CD4-positive, alpha-beta T cell (primary cell): ENCODE data around the gene TTC38. TPM values are rescaled to one million over a fixed set of nuclear protein-coding genes. Genes with fewer than 3 reads are reported as not detected.

Experiments
- ATAC-seq: fragments of 200-7000 bp; cut with Tn5 transposase; one replicate; pipeline ENCODE4 v1.10.0; 2022; ENCODE audit warnings: mild to moderate bottlenecking; ENCODE audit not compliant: poor library complexity
- CTCF ChIA-PET: fragments of 350-600 bp; sonication (Branson Sonifier 250); formaldehyde crosslinking; loops from one replicate; lab custom pipeline; 2021; ENCODE audit warnings: antibody characterized with exemption, inconsistent platforms; lab: Charles Lee
- POLR2A ChIA-PET: fragments of 350-600 bp; sonication (Branson Sonifier 250); formaldehyde crosslinking; loops from one replicate; lab custom pipeline; 2021; ENCODE audit warnings: antibody characterized with exemption, inconsistent platforms; lab: Charles Lee
- DNase-seq, 14 experiments: peaks; one replicate each; pipeline ENCODE4 v3.0.0-alpha.2; 2013 to 2020; ENCODE audit warnings: mixed read lengths in 2 of 14
- H3K27ac ChIP-seq, 2 donors: one replicate each; pipeline versions ENCODE4 v1.5.1 to v1.7.0; 2013; ENCODE audit warnings: low read length in 2 of 2, low read depth in 1 of 2, mild to moderate bottlenecking in 1 of 2
- H3K27me3 ChIP-seq, 2 experiments: 1 replicate in 1 of 2; 2 replicates in 1 of 2; pipeline versions ENCODE4 v1.6.1 to v1.7.0; 2013; ENCODE audit warnings: low read length in 2 of 2, control low read depth in 1 of 2, mild to moderate bottlenecking in 1 of 2, moderate library complexity in 1 of 2; ENCODE audit not compliant: insufficient read depth in 2 of 2, control insufficient read depth in 1 of 2
- H3K36me3 ChIP-seq: one replicate; pipeline ENCODE4 v1.6.1; 2013; ENCODE audit warnings: low read length, control low read depth; ENCODE audit not compliant: insufficient read depth
- H3K4me1 ChIP-seq: one replicate; pipeline ENCODE4 v1.6.1; 2013; ENCODE audit warnings: low read length, control low read depth; ENCODE audit not compliant: insufficient read depth
- H3K4me3 ChIP-seq: one replicate; pipeline ENCODE4 v1.5.1; 2013; ENCODE audit warnings: mild to moderate bottlenecking, low read length, moderate library complexity
- H3K9me3 ChIP-seq, 2 experiments: 1 replicate in 1 of 2; 2 replicates in 1 of 2; pipeline versions ENCODE4 v1.6.1 to v1.7.0; 2013; ENCODE audit warnings: low read length in 2 of 2, mild to moderate bottlenecking in 2 of 2, control low read depth in 1 of 2, moderate library complexity in 1 of 2; ENCODE audit not compliant: control insufficient read depth in 1 of 2, insufficient read depth in 1 of 2
- H3K27ac Mint-ChIP-seq: one replicate; pipeline ENCODE4 v1.8.0; 2020; ENCODE audit warnings: mixed read lengths
- H3K27me3 Mint-ChIP-seq: one replicate; pipeline ENCODE4 v1.8.0; 2021; ENCODE audit warnings: mixed read lengths
- H3K36me3 Mint-ChIP-seq: one replicate; pipeline ENCODE4 v1.8.0; 2021; ENCODE audit warnings: low read depth, mixed read lengths
- H3K4me1 Mint-ChIP-seq: one replicate; pipeline ENCODE4 v1.8.0; 2021; ENCODE audit warnings: low read depth, mixed read lengths
- H3K4me3 Mint-ChIP-seq: one replicate; pipeline ENCODE4 v1.8.0; 2020; ENCODE audit warnings: mild to moderate bottlenecking, mixed read lengths
- H3K9me3 Mint-ChIP-seq: one replicate; pipeline ENCODE4 v1.8.0; 2020; ENCODE audit warnings: mixed read lengths
- CTCF ChIP-seq: fragments of 200-600 bp; IDR thresholded peaks from one replicate; pipeline ENCODE4 v1.8.0; 2022; ENCODE audit warnings: antibody characterized with exemption, mild to moderate bottlenecking
- intact Hi-C, 2 experiments: fragments of 100-400 bp; cut with DNase I in 1 of 2; cut with micrococcal nuclease in 1 of 2; formaldehyde crosslinking; loops; one replicate each; pipeline versions ENCODE4 v1.15.1 to v1.9.0; 2023 to 2025; cut with DNase I, micrococcal nuclease
- total RNA-seq, 174 experiments: library from RNA in 2 of 174; stranded (reverse) in 2 of 174; gene quantifications; one replicate each; pipeline ENCODE4 v1.2.3 and lab custom pipeline; 2021 to 2026

TTC38 gene
- total RNA-seq, 2 experiments from 2014 or later = 1.8 to 2.7 TPM

GRCh38 chr22:46318576-46318975, 50.8 kb downstream of the TTC38 start:
- no peaks in the 10 kb centered on the region for H3K4me1 Mint-ChIP-seq
- ATAC-seq (no peak), DNase-seq (no peak)
- Histone ChIP-seq H3K4me1 (no peaks in the 10 kb centered on the region), H3K9me3 (no peaks in the 10 kb centered on the region), H3K36me3 (no peaks in the 10 kb centered on the region), H3K27ac (no peak overlapping the region), H3K27me3 (no peaks in the 10 kb centered on the region), H3K4me3 (no peak overlapping the region)
- no peak for TF ChIP-seq CTCF
- POLR2A ChIA-PET = no interaction called here
- CTCF ChIA-PET = no interaction called here
- intact Hi-C loops = no loop called here
- H3K27ac Mint-ChIP-seq = no peak overlapping the region
- H3K36me3 Mint-ChIP-seq = no peaks in the 10 kb centered on the region
- H3K4me3 Mint-ChIP-seq = no peak overlapping the region
- H3K9me3 Mint-ChIP-seq = no peaks in the 10 kb centered on the region
- no peaks in the 10 kb centered on the region for H3K27me3 Mint-ChIP-seq

- DNase-seq = no peak
- Histone ChIP-seq H3K27me3 (no peaks in the 10 kb centered on the region), H3K4me1 (no peaks in the 10 kb centered on the region), H3K9me3 (no peaks in the 10 kb centered on the region), H3K36me3 (no peaks in the 10 kb centered on the region), H3K27ac (no peak overlapping the region), H3K4me3 (no peak overlapping the region)
- intact Hi-C loops = no loop called here
- Mint-ChIP-seq H3K36me3 (no peaks in the 10 kb centered on the region), H3K4me3 (no peak overlapping the region), H3K27me3 (no peaks in the 10 kb centered on the region), H3K27ac (no peak overlapping the region), H3K4me1 (no peaks in the 10 kb centered on the region), H3K9me3 (no peaks in the 10 kb centered on the region)
- no peak for TF ChIP-seq CTCF
- ATAC-seq = no peak
- ChIA-PET CTCF (no interaction called here), POLR2A (no interaction called here)
These were observed 51.5 kb downstream of the TTC38 start for GRCh38 chr22:46319319-46319718.

GRCh38 chr22:46320166-46320710, 52.4 kb downstream of the TTC38 start:
- no peak overlapping the region for H3K27ac ChIP-seq
- no peaks in the 10 kb centered on the region for H3K27me3 Mint-ChIP-seq
- no peaks in the 10 kb centered on the region for H3K36me3 Mint-ChIP-seq
- H3K4me3 Mint-ChIP-seq = no peak overlapping the region
- H3K27me3 ChIP-seq = no peaks in the 10 kb centered on the region
- no peaks in the 10 kb centered on the region for H3K9me3 ChIP-seq
- no peak for DNase-seq
- H3K4me1 ChIP-seq = no peaks in the 10 kb centered on the region
- TF ChIP-seq CTCF = no peak
- POLR2A ChIA-PET = no interaction called here
- intact Hi-C loops = no loop called here
- no peaks in the 10 kb centered on the region for H3K4me1 Mint-ChIP-seq
- H3K9me3 Mint-ChIP-seq = no peaks in the 10 kb centered on the region
- no peak overlapping the region for H3K27ac Mint-ChIP-seq
- H3K36me3 ChIP-seq = no peaks in the 10 kb centered on the region
- H3K4me3 ChIP-seq = no peak overlapping the region
- CTCF ChIA-PET = no interaction called here
- no peak for ATAC-seq
